Coronary artery (tissue), 2 donors: Measurements from ENCODE around the gene DQX1.
A peak's percentile ranks its signal among the peaks of the same experiment; 100 is the strongest.

Experiments
- DNase-seq: peaks from one replicate; pipeline ENCODE4 v3.0.0-alpha.2; 2017; ENCODE audit warnings: low spot score
- H3K27ac ChIP-seq, 2 donors: fragments of 200-600 bp; sonication (generic); one replicate each; pipeline ENCODE4 v1.5.1; 2016 to 2019
- H3K4me3 ChIP-seq: fragments of 200-600 bp; sonication (generic); 2 replicates; pipeline ENCODE4 v1.5.1; 2016; ENCODE audit warnings: mild to moderate bottlenecking, moderate library complexity
- TF ChIP-seq, protein P1 (sequence below): fragments of 200-600 bp; sonication (generic); IDR thresholded peaks from one replicate; pipeline ENCODE4 v1.5.1; 2019; ENCODE audit warnings: antibody characterized with exemption

Gene DQX1

DNA sequence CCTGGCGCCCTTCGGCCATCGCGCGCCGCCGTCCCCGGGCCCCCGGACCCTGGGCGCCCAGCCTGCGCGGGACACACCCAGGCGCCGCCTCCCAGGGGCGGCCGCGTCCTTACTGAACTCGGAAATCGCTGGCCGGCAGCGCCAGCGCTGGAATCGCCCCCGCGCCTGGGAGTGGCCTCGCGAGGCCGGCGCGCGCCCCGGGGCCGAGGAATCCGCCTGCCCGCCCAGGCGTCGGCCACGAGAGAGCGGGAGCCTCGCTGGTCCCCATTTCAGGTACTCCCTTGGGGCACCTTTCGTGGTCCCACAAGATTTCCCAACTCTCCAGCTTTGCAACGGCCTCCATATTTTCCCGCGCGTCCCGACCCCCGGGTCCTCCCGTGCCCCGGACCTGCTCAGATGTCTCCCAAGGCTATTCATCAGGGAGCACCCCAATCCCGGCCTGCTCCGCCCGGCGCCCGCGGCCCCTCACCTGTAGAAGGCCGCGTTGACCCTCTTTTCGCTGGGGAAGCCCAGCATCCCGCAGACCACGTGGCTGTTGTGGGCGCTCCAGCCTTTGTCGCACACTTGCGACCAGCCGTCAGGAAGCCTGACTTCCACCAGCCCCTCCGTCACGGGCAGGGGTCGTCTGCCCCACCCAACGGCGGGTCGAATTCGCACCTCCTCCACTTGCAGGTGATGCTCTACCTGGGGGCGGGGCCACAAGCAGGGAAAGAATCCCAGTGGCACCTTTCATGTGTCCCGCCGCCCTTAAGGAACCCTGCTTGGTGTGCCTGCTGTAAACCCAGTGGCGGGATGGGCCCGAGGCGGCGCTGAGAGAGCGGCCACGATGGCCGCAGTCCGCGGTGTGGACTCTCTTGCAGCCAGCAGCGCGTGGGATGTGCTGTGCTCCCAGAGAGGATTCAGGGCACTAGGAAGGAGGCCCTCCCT, 23.1 kb upstream of the DQX1 start:
- TF ChIP-seq, protein P1, sequence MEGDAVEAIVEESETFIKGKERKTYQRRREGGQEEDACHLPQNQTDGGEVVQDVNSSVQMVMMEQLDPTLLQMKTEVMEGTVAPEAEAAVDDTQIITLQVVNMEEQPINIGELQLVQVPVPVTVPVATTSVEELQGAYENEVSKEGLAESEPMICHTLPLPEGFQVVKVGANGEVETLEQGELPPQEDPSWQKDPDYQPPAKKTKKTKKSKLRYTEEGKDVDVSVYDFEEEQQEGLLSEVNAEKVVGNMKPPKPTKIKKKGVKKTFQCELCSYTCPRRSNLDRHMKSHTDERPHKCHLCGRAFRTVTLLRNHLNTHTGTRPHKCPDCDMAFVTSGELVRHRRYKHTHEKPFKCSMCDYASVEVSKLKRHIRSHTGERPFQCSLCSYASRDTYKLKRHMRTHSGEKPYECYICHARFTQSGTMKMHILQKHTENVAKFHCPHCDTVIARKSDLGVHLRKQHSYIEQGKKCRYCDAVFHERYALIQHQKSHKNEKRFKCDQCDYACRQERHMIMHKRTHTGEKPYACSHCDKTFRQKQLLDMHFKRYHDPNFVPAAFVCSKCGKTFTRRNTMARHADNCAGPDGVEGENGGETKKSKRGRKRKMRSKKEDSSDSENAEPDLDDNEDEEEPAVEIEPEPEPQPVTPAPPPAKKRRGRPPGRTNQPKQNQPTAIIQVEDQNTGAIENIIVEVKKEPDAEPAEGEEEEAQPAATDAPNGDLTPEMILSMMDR: no peak
- Histone ChIP-seq H3K4me3 (peak overlapping the region; percentile 76), H3K27ac (peak overlapping the region; percentile 59 to 78)
- peak; percentile 74 for DNase-seq

DNA sequence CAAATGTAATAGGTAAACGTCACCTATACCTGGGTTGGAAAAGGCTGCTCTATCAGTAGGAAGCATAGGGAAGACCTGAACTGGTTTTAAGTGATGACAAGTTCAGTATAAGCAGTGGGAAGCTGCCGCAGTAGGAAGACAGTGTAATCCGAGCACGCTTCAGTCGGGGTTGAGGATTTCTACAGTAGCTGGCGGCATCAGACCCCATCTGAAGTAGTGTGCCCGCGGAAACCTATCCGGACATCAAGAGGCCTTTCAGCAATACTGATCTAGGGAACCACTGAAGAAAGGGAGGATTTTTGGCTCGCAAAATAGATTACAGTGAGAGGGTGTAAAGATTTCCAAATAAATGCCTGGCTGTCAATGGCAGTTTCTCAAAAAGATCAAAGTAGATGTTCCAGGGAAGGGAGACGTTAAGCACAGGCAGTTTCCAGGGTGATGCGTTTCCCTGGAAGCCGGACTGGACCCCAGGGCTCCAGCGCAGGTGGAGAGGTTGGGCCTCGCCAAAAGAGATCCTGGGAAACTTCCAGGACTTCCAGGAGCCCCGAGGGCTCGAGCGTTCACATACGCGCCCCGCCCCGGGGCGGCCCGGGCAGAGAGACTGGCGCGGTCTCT, 22.4 kb upstream of the DQX1 start:
- TF ChIP-seq, protein P1: no peak
- peak overlapping the region; percentile 59 to 78 for H3K27ac ChIP-seq
- DNase-seq: peak; percentile 66
- H3K4me3 ChIP-seq: peak overlapping the region; percentile 76

DNA sequence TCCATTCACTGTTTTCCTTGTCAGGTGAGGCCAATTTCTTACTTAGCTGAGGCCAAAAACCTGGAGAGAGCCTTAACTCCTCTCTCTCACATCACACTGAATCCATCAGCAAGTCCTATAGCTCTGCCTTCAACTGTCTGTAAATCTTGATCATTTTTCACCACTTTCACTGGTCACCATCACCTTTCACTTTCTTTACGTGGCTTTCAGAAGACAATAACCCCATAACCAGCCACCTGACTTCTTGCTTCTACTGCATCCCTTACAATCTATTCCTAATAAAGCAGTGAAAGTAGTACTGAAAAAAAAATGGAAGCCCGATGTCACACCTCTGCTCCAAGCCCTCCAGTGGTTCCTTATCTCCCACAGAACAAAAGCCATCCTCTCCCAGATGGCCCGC, 20.0 kb upstream of the DQX1 start:
- H3K4me3 ChIP-seq: no peak overlapping the region
- H3K27ac ChIP-seq: no peak overlapping the region
- TF ChIP-seq, protein P1: no peak
- DNase-seq: peak; percentile 16

DNA sequence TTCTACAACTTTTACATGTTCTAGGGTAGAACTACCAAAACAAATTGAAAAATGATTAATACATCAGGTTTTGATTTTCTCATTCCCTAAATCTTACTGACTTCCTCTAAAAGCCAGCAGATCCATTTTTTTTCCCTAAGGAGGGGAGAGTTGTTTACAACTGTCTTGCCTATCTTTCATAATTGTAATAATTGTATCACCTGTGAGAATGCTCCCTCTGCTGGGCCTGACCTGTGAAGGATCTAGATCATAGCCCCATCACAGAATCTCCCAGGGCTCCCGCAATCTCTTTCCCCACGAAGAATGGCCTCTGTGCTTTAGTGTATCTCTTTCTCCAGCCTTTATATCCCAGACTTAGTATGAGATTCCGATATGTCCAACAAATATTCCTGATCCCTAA, 18.6 kb upstream of the DQX1 start:
- no peak overlapping the region for H3K27ac ChIP-seq
- no peak for DNase-seq
- no peak overlapping the region for H3K4me3 ChIP-seq
- TF ChIP-seq, protein P1: no peak

DNA sequence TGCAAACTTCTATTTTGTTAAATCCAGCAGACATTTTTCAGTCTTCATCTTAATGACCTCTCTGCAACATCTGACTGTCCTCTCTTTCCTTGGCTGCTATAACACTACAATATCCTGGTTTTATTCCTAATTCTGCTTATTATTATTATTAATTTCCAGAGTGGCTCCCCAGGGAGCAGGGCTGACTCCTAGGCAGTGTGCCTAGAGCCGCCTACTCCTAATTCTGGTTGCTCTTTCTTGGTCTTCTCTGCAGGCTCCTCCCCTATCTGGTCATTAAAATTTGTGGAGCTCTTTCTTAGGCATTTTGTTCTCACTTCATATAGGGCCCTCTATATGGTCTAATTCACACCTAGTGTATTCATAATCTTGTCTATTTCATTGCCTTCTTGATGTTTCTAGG, 16.9 kb upstream of the DQX1 start:
- Histone ChIP-seq H3K27ac (no peak overlapping the region), H3K4me3 (no peak overlapping the region)
- TF ChIP-seq, protein P1: no peak
- DNase-seq: no peak

DNA sequence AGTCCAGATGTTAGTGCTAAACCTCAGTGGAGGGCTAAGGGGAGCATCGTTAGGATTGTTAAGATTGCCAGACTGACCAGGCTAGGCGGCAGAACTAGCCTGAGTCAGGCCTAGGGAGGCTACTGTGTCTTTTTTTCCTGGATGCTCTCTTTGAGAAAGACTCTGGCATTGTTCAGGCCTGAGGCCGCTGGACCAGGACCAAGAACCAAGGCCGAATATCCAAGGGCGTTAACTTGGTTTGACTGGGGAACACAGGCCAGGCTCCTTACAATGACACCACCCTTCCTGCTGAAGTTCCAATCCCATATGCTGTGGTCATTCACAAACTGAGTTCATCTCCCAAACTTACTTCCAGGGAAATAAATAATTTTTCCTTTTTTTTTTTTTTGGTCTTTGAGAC, 14.3 kb upstream of the DQX1 start:
- no peak overlapping the region for H3K4me3 ChIP-seq
- no peak for DNase-seq
- H3K27ac ChIP-seq: peak overlapping the region in 1 of 2 donors; percentile 73
- TF ChIP-seq, protein P1: no peak
